HG03066 (cell line): Measurements from ENCODE around the gene TMEM170A.

Source experiments
- ATAC-seq: cut with Tn5 transposase; IDR thresholded peaks from one replicate; pipeline ENCODE4 v1.9.1; 2021; ENCODE audit warnings: low read depth; ENCODE audit not compliant: unreplicated experiment

Gene TMEM170A

DNA sequence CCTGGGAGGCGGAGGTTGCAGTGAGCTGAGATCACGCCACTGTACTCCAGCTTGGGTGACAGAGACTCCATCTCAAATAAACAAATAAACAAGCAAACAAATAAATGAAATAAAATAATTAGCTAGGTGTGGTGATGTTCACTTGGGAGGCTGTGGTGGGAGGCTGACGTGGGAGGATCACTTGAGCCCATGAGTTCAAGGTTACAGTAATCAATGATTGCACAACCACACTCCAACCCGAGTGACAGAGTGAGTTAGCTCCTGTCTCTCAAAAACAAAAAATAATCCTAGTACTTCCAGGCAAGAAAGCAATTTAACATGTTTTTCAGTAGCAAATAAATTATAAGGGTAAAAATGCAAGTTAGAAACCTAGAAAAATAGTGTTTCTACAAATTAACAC lies 57.5 kb downstream of the TMEM170A start:
- no peak for ATAC-seq

DNA sequence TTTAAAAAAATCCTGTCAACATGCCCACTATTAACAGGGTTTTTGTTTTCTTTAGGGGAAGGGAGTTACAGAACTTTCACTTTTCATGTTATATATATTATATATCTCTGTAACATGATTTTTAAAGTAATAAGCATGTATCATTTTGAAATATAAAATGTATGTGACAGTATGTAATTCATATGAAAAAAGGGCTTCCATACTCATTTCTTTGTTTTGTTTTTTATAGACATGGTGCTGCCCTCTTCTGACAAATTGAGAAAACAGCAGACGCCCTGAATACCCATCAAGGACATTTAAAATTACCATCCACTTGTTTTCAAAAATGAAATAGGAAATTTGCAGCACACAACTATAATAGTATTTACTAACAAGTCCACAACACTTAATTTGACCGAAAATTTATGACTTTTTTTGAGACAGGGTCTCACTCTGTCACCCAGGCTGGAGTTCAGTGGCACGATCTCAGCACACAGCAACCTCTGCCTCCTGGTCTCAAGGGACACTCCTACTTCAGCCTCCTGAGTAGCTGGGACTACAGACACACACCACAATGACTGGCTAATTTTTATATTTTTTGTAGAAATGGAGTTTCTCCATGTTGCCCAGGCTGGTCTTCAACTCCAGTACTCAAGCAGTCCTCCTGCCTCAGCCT lies 61.5 kb downstream of the TMEM170A start:
- no peak for ATAC-seq

DNA sequence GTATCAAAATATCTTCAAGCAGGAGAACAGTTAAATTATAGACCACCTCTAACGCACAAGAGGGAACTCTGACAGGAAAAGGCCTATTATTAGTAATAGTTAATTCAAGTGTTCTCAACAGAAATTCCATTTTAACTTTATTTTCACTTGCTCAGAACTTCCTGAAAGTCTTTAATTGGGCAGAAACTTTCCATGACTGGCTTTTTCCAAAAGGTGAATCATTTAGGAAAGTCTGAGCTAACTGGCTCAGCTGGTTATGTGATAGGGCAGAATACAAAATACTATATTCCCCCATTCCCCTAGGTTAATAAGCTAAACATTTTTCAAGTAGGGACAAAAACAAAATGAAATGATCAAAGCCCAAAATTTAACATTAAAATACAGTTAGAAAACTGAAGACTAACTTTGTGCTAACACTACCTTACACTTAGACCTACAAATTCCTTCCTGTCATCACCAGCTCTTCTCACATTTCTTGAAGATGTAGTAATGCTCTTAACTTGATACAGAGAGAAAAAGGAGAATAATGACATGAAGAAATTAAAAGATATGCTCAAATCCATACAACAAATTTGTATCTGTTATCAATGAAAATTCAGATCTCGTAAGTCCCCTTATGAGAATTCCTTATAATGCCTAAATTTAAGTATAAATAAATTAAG lies 62.2 kb downstream of the TMEM170A start:
- no peak for ATAC-seq

DNA sequence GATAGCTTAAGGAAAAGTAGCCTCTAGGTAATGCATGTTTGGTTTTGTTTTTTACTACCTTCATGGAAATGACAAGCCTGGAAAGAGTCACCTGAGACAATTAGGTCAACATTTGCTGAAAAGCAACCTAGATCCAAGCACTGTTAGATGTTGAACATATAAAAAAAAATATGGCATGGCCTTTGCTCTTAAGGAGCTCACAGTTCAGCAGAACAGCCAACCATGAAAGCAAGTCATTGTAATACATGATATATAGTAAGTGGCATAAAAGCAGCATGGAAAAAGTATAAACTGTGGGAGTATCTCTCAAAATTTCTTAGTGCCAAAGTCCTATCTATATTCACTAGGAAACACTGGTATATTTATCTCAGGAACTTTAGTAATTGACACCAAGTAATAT lies 62.8 kb downstream of the TMEM170A start:
- ATAC-seq = no peak

DNA sequence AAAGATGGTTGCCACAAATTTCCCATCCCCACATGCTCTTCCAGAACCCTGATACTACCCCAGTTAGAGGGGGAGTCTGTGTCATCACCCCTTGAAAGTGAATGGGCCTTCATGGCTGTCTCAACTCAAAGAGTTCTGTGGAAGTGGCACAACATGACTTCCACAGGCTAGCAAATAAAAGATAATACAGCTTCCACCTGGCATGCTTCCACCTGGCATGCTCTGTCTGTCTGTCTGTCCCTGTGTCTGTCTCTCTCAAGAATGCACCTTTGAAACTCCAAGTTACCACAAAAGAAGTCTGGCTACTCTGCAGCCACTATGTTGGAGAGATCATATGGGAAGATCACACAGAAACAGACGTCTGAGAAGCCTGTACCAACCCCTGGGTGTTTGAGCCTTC lies 66.2 kb downstream of the TMEM170A start:
- no peak for ATAC-seq

DNA sequence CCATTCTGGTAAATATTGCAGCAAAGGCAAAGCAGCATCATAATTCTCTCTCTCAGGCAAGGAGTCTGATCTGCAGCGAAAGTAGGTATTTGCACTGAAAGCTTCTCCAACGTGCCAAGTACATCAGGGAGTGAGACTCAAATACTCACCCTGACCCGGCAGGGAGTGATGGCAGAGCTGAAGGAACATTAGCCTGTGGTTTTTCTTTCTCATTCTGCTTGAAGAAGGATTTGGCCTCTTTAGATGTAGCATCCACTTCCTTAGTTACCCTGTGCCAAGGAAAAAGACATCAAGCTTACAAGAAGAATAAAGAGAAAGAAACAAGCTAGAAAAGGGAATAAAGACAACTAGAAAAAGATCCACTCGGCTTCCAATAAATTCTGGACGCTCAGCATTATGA lies 69.5 kb downstream of the TMEM170A start:
- no peak for ATAC-seq
